Effector CD4-positive, alpha-beta T cell (primary cell): Measurements from ENCODE around the gene TIMM22.
"Not testable (repeated sequence)": the region's sequence is repeated elsewhere in the genome, so short reads cannot be mapped to it uniquely, and the experiment has no call there.

Experiments used
- DNase-seq: peaks from one replicate; pipeline ENCODE4 v3.0.0-alpha.2; 2020

Gene TIMM22

DNA sequence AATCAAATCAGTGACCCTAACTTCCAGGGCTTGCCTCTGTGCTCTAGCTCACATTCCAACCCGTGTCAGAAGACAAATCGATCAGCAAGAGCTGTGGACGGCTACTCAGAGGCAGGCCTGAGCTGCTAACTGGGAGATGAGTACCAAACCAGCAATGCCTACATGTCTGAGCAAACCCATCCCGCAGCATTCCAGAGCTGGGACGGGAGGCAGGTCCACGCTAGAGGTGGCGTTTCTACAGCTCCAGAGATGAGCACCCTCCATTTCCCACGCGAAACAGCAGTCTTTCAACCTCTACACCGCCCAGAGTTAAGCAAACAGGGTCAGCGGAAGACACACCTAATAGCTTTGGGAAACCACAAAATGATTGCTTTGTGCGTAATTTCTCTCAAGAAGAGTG, 23.9 kb upstream of the TIMM22 start:
- no peak for DNase-seq

DNA sequence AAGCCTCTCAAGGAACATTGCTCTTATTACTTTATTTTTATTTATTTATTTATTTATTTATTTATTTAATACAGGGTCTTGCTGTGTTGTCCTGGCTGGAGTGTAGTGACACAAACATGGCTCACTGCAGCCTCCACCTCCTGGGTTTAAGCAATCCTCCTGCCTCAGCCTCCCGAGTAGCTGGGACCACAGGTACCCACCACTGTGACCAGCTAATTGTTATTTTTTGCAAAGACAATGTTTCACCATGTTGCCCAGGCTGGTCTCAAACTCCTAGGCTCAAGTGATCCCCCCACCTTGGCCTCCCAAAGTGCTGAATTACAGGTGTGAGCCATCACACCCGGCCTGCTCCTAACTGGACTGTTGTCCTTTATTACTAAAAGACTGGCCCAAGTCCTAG, 22.2 kb upstream of the TIMM22 start:
- not testable (repeated sequence) for DNase-seq

DNA sequence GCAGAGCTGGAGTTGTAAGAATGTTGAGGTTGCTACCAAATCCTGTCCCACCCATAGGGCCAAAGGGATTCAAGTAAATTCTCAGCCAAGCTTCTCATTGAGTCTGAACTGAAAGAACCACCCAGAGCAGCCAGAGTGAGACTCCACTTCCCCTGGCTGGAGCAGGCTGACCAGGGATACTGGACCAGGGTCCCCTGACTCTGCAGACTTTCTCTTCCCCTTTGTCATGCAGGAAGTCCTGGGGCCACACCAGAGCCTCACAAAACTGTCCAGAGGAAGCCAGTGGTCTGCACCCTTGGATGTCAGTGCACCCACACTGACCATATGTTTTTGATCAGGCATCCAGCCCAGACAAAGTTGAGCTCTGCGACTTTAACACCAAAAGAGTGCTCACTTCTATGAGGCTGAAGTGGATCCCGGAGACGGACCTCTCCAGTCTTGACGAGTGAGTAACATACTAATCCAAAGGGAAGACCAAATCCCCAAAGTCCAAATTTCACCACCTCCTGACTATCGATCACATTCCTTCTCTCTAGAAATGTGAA, 21.5 kb upstream of the TIMM22 start:
- DNase-seq = no peak

GRCh38 chr17:976312-976711, 20.6 kb upstream of the TIMM22 start:
- no peak for DNase-seq

- DNase-seq = no peak
Observed at GRCh38 chr17:977166-977565, 19.8 kb upstream of the TIMM22 start.

GRCh38 chr17:978103-979093, 18.5 kb upstream of the TIMM22 start:
- no peak for DNase-seq

DNA sequence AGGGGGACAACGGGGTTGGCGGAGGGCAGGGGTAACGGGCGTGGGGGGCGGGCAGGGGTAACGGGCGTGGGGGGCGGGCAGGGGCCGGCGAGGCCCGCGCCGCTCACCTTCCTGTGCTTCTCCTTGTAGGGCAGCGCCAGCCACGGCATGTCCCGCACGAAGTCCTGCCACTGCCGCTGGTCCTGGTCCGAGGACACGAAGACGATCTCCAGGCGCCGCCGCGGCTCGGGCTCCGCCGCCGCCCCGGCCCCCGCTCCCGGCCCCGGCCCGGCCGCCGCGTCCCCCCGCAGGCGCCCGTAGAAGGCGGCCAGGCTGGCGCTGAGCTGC, 17.8 kb upstream of the TIMM22 start:
- no peak for DNase-seq

DNA sequence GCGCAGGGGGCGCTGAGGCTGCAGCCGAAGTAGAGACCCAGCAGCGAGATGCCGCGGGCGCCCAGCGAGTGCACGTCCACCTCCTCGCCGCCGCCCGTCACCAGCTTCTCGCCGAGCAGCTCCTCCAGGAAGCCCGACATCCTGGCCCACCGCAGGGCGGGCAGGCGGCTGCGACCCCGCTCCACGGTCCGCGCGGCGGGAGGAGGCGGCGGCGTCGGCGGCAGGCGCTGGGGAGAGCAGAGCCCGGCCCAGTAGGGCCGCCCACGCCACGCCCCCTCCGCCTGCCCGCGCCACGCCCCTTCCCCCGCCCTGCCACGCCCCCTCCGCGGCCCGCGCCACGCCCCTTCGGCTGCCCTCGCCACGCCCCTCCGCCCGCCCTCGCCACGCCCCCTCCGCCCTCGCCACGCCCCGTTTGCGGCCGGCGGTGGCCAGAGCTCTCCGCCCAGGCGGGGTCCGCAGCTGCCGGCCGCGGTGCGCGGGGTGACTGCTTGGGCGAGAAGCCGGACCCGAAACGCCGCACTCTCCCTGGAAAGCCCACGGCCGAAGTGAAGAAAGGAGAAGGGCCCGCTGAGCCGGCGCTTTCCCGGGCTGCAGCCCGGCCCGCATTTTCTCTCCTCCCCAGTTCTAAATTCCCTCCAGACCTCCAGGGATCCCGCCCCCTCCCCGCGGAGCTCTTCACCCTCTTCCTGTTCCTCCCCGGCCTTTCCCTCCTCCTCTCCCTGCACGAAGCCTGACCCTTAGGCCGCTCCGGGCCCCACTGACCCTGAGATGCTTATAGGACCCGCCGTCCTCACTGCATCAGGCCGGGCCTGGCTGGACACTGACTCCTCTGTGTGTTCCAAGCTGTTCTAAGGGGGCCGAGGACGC, 17.2 kb upstream of the TIMM22 start, which contains the start of gene NXN:
Gene NXN, minus strand, starts transcription at position 238 of the 867 bp plus-strand sequence.
- peak; percentile 89 for DNase-seq

DNA sequence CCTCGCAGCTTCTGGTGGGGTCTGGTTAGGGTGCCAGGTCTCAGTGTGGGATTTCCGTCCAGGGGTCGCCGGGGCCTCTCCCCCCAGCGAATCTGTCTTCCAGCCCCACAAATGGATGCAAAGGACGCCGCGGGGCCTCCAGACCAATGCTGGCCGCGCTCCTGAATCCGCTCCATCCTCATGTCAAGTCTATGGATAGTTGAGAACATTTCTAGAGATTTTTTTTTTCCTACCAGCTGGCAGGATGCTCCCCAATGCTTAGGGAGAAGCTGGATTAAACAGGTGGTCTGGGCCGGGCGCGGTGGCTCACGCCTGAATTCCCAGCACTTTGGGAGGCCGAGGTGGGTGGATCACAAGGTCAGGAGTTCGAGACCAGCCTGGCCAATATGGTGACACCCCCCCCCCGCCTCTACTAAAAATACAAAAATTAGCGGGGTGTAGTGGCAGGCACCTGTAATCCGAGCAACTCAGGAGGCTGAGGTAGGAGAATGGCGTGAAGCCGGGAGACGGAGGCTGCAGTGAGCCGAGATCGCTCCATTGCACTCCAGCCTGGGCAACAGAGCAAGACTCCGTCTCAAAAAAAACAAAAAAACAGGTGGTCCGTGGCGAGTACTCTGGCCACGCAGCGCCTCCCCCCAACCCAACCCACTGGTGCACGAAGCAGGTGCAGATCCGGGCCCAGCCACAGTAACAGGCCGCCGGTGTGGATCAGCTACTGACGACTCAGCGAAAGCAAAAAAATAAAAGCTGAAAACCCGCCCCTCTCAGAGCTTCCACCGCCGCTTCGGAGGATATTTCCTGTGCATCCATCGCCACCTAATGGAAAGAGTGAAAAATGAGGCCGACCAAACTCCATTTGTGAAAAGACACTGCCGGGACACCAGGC, 16.3 kb upstream of the TIMM22 start:
- peak; percentile 75 for DNase-seq

- no peak for DNase-seq
Observed at GRCh38 chr17:981292-981658, 15.7 kb upstream of the TIMM22 start.

- no peak for DNase-seq
Observed at GRCh38 chr17:983921-984320, 13.0 kb upstream of the TIMM22 start.

- no peak for DNase-seq
Observed at GRCh38 chr17:986322-986929, 10.5 kb upstream of the TIMM22 start.

GRCh38 chr17:987931-988330, 9.0 kb upstream of the TIMM22 start:
- no peak for DNase-seq

GRCh38 chr17:988561-988960, 8.4 kb upstream of the TIMM22 start:
- DNase-seq = no peak

- DNase-seq = no peak
Observed at GRCh38 chr17:992933-993332, 4.0 kb upstream of the TIMM22 start.

GRCh38 chr17:995324-995723, 1.6 kb upstream of the TIMM22 start:
- DNase-seq = not testable (repeated sequence)

DNA sequence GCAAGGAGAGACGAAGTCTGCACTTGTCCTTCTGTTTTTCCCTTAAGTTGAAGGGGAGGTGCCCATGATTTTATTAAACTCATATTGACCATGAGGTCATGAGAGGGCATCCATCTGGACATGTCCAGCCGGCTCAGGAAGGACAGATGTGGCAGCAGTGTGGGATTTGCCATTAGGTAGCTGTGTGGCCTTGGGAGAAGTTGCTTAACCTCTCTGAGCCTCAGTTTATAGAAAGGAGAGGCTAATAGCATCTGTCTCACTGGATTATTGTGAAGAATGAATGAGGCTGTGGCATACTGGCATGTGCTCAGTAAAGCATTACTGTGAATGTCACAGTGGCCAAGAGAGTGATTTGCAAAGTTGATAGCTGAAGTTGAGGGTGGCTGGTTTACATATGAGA, 1.2 kb downstream of the TIMM22 start:
- no peak for DNase-seq

DNA sequence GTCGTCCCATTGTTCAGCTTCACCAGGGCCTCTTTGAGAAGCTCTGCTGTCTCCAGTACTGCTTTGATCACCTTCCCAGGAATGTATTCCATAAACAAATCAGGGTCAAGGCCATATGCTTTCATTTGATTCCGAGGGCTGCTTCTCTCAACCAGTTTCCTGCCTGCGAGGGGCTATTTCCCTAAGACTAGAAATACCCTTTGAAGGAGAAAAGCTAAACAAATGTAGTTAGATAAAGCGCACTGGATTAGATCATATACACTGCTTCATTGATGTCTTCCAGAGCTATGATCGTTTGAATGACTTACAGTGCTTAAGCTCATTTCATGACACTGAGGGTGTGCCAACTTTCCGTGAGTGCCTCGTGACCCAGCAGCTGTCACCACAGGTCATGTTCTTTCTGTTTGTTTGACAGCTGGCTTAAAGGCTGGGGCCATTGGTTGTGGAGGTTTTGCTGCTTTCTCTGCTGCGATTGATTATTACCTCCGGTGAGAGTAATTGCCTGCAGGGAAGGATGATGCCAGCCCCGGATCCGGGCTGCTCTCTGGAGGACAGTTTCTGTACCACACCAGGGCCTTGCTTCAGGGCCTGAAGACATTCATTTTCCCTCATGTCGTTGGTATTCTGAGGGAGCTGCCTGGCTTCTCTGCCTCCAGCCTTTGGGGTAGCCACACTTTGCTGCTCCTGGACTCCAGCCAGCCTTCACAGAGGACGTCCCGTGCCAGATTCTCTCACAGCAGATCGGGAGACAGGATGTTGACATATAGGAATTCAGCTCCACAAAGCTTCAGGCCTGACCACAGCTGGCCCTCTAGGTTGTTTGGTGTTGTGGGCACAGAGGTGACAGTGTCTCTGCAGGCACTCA, 3.9 kb downstream of the TIMM22 start:
- no peak for DNase-seq

GRCh38 chr17:1001640-1002411, 4.9 kb downstream of the TIMM22 start:
- DNase-seq = no peak

- DNase-seq = no peak
Observed at GRCh38 chr17:1002412-1002753, 5.5 kb downstream of the TIMM22 start.
